ENCODE results near the gene OXA1L.
"Not testable (repeated sequence)": the region's sequence is repeated elsewhere in the genome, so short reads cannot be mapped to it uniquely, and the experiment has no call there.

The OXA1L gene

DNA sequence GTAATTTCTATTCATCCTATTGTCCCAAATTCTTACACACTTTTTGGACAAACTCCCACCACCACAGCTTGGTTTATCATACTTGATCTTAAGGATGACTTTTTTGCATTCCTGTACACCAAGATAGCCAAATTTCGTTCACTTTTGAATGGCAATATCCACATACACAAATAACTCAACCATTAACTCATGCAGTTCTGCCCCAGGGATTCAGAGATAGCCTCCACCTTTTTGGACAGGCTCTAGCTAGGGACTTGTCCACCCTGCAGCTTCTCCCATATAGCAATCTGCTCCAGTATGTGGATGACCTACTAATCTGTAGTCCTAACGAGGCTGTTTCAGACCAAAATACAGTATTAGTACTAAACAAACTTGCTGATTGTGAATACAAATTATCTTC is 32.7 kb upstream of the OXA1L start:
- no peak for DNase-seq (ENCODE audit: low read depth)
- no peak overlapping the region for H3K4me3 ChIP-seq (ENCODE audit: low read depth, low read length)
- TF ChIP-seq, protein P1, sequence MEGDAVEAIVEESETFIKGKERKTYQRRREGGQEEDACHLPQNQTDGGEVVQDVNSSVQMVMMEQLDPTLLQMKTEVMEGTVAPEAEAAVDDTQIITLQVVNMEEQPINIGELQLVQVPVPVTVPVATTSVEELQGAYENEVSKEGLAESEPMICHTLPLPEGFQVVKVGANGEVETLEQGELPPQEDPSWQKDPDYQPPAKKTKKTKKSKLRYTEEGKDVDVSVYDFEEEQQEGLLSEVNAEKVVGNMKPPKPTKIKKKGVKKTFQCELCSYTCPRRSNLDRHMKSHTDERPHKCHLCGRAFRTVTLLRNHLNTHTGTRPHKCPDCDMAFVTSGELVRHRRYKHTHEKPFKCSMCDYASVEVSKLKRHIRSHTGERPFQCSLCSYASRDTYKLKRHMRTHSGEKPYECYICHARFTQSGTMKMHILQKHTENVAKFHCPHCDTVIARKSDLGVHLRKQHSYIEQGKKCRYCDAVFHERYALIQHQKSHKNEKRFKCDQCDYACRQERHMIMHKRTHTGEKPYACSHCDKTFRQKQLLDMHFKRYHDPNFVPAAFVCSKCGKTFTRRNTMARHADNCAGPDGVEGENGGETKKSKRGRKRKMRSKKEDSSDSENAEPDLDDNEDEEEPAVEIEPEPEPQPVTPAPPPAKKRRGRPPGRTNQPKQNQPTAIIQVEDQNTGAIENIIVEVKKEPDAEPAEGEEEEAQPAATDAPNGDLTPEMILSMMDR (IDR thresholded peaks at IDR 0.05; ENCODE audit: low read depth, low read length, missing control alignments) = no peak

DNA sequence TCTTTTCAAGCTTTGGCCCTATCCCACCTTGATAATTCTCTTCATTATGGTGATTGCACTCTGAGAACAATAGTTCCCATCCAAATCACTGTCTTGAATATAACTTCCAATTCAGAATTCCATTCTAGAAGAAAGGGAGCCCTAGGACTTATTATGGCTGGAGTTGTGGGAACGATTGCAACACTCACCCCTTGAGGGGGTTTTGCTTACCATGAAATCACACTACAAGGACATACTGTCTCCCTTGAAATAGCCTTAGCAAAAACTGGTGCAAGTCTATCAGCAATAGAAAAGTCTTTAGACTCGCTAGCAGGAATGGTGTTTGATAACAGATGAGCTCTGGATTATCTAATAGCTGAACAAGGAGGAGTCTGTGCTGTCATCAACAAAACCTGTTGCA is 31.4 kb upstream of the OXA1L start:
- DNase-seq (ENCODE audit: low read depth) = no peak
- no peak overlapping the region for H3K4me3 ChIP-seq (ENCODE audit: low read depth, low read length)
- TF ChIP-seq, protein P1 (IDR thresholded peaks at IDR 0.05; ENCODE audit: low read depth, low read length, missing control alignments) = no peak

DNA sequence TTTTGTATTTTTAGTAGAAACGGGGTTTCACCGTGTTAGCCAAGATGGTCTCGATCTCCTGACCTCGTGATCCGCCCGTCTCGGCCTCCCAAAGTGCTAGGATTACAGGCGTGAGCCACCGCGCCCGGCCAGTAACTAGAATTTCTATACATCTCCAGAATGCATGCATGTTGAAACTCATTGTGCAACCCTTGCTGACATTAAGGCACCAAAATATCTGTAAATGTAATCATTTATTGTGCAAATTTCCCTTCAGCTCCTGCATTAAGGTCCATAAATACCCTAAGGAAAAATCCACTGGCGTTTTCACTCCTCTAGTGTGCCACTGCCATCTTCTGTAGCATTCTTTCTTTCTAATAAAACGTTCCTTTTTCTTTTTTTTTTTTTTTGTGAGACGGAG is 30.1 kb upstream of the OXA1L start:
- DNase-seq (ENCODE audit: low read depth) = not testable (repeated sequence)

DNA sequence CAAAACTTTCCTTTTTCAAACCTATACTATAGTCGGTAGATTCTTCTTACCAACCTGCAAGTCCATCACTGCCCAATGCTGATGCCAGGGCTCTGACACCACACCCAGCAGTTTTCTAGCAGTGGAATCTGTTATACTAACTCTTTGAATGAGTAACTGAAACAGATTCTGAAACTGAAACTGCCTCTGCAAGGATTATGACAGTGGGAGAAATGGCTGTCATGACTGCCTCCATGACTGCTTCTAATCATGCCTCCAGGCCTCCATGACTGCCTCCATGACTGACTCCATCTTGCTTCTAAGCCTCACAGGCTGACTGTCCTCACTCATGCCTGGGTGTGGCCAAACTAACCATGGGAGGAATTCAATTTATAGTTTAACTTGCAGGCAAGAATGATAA is 29.4 kb upstream of the OXA1L start:
- H3K4me3 ChIP-seq (ENCODE audit: low read depth, low read length) = no peak overlapping the region
- peak; percentile 56 for DNase-seq (ENCODE audit: low read depth)
- TF ChIP-seq, protein P1 (IDR thresholded peaks at IDR 0.05; ENCODE audit: low read depth, low read length, missing control alignments) = no peak

More for the DNA sequence above, 30.1 kb upstream of the OXA1L start:
- H3K4me3 ChIP-seq (ENCODE audit: low read depth, low read length) = not testable (repeated sequence)

DNA sequence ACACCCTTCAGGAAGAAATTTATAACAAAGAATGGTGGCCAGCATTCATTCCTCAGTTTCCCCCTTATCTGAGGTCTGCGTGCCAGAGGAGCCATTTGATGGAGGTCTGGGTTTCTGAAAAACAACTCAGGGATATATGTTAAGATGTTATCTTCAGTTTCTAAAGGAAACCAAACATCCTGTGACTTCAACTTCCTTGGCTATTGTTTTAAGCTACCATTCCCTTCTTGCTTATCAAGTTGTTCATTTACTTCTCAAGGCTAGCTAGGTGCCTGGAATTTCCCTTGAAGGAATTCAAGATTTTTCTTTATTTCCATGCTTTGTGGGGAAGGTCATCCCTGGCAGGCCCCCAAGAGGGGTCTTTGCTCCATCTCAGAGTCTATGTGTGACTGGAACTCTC is 27.1 kb upstream of the OXA1L start:
- TF ChIP-seq, protein P1 (IDR thresholded peaks at IDR 0.05; ENCODE audit: low read depth, low read length, missing control alignments) = no peak
- no peak overlapping the region for H3K4me3 ChIP-seq (ENCODE audit: low read depth, low read length)
- DNase-seq (ENCODE audit: low read depth) = no peak

DNA sequence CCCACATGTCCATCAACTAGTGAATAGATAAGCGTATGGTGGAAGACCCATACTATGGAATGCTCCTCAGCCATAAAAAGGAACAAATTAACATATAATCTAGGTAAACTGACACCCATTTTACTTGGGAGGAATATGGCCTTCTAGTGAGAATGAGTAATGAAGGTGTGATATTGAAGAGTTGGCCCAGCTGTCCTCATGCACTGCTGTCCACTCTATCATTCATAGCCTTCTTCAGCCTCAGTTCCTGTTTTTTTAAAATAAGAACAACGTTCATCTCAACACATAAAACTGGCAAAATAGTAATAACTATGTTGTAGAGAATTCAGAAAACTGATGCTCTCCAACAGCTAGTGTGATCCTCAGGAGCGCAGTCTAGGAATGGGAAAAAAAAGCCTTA is 26.5 kb upstream of the OXA1L start:
- TF ChIP-seq, protein P1 (IDR thresholded peaks at IDR 0.05; ENCODE audit: low read depth, low read length, missing control alignments) = no peak
- no peak for DNase-seq (ENCODE audit: low read depth)
- no peak overlapping the region for H3K4me3 ChIP-seq (ENCODE audit: low read depth, low read length)

DNA sequence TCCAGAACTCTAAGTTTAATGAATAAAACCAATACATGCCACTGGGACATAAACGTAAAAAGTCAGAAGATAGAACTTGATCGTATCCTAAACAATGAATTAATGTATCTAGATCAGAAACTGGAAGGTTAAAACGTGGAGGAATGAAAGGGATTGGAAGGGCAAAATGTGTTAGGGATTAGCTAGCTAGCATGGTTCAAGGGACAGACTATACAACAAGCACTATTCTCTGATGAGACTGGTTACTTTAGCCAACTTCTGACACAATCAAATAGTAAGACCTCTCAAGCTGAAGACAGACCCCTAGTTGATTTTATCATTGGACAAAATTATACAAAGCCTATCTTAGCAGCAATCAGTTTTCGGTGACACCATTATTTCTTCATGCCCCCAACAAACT is 18.7 kb upstream of the OXA1L start:
- TF ChIP-seq, protein P1 (IDR thresholded peaks at IDR 0.05; ENCODE audit: low read depth, low read length, missing control alignments) = no peak
- no peak overlapping the region for H3K4me3 ChIP-seq (ENCODE audit: low read depth, low read length)

DNA sequence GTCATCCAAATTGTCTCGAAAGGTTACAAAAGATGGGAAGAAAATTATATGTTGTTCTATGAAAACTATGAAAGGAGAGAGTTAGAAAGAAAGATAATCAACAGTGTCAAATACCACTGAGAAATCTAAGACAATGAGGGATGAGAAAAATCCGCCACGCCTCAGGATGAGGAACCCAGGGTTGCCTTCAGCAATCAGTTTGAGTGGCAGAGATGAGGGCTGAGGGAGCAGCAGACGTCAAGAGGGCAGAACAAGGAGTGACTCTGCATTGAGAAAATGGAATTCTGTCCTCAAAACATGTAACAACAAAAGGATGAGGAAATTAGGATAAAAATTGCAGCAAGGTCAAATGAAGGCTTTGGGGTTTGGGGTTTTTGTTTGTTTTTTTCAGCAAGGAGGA is 18.3 kb upstream of the OXA1L start:
- TF ChIP-seq, protein P1 (IDR thresholded peaks at IDR 0.05; ENCODE audit: low read depth, low read length, missing control alignments) = no peak
- no peak overlapping the region for H3K4me3 ChIP-seq (ENCODE audit: low read depth, low read length)
- no peak for DNase-seq (ENCODE audit: low read depth)

More for the DNA sequence above, 18.7 kb upstream of the OXA1L start:
- no peak for DNase-seq (ENCODE audit: low read depth)

Data from GM12864 (cell line).